GM23338 (cell line): ENCODE measurements around the gene POLE. TPM values are rescaled to one million over a fixed set of nuclear protein-coding genes. Genes with fewer than 3 reads are reported as not detected.

Experiments
- ATAC-seq: fragments of 200-7000 bp; cut with Tn5 transposase; 3 replicates; pipeline ENCODE4 v1.9.1; 2020
- DNase-seq: peaks from one replicate; pipeline ENCODE4 v3.0.0-alpha.2; 2015; ENCODE audit warnings: low spot score
- H2AFZ ChIP-seq: fragments of 200-600 bp; sonication (generic); 2 replicates; pipeline ENCODE4 v1.8.0; 2016; ENCODE audit warnings: antibody characterized with exemption, mild to moderate bottlenecking, moderate library complexity
- H3F3A ChIP-seq: fragments of 200-600 bp; sonication (generic); replicated peaks from 2 replicates; pipeline ENCODE4 v1.8.0; 2017; ENCODE audit warnings: antibody characterized with exemption, mixed run types, low read depth
- H3K27ac ChIP-seq: fragments of 200-600 bp; sonication (generic); 2 replicates; pipeline ENCODE4 v1.6.1; 2016; ENCODE audit warnings: low read depth
- H3K27me3 ChIP-seq: fragments of 200-600 bp; sonication (generic); 2 replicates; pipeline ENCODE4 v1.8.0; 2016; ENCODE audit warnings: mild to moderate bottlenecking, mixed run types, moderate library complexity; ENCODE audit not compliant: insufficient read depth
- H3K36me3 ChIP-seq: fragments of 200-600 bp; sonication (generic); 2 replicates; pipeline ENCODE4 v1.8.0; 2016; ENCODE audit warnings: mild to moderate bottlenecking; ENCODE audit not compliant: insufficient read depth
- H3K4me1 ChIP-seq: fragments of 200-600 bp; sonication (generic); 2 replicates; pipeline ENCODE4 v1.8.0; 2016; ENCODE audit warnings: mild to moderate bottlenecking, moderate library complexity; ENCODE audit not compliant: insufficient read depth
- H3K4me2 ChIP-seq: fragments of 200-600 bp; sonication (generic); 2 replicates; pipeline ENCODE4 v1.7.1; 2017; ENCODE audit warnings: mixed run types
- H3K4me3 ChIP-seq: fragments of 200-600 bp; sonication (generic); 2 replicates; pipeline ENCODE4 v1.6.1; 2016; ENCODE audit warnings: mixed run types
- H3K79me2 ChIP-seq: fragments of 200-600 bp; sonication (generic); replicated peaks from 2 replicates; pipeline ENCODE4 v1.8.0; 2017; ENCODE audit warnings: mild to moderate bottlenecking; ENCODE audit not compliant: insufficient read depth
- H3K9me2 ChIP-seq: fragments of 200-600 bp; sonication (generic); 2 replicates; pipeline ENCODE4 v1.8.0; 2017; ENCODE audit not compliant: insufficient read depth
- H4K20me1 ChIP-seq: fragments of 200-600 bp; sonication (generic); replicated peaks from 2 replicates; pipeline ENCODE4 v1.8.0; 2017; ENCODE audit warnings: mild to moderate bottlenecking; ENCODE audit not compliant: insufficient read depth
- H3K27ac Mint-ChIP-seq: 2 replicates; pipeline ENCODE4 v1.8.0; 2020; ENCODE audit warnings: inconsistent platforms, mild to moderate bottlenecking, moderate library complexity, mixed read lengths
- H3K27me3 Mint-ChIP-seq: 3 replicates; pipeline ENCODE4 v1.8.0; 2022; ENCODE audit warnings: low read depth, mild to moderate bottlenecking, moderate library complexity, mixed read lengths, inconsistent platforms; ENCODE audit not compliant: insufficient read depth, poor library complexity
- H3K36me3 Mint-ChIP-seq: 3 replicates; pipeline ENCODE4 v1.8.0; 2021; ENCODE audit warnings: low read depth, mild to moderate bottlenecking, inconsistent platforms, moderate library complexity, mixed read lengths
- H3K4me1 Mint-ChIP-seq: 3 replicates; pipeline ENCODE4 v1.8.0; 2020; ENCODE audit warnings: mild to moderate bottlenecking, inconsistent platforms, mixed read lengths
- H3K4me3 Mint-ChIP-seq: 3 replicates; pipeline ENCODE4 v1.8.0; 2021; ENCODE audit warnings: moderate library complexity, mild to moderate bottlenecking, inconsistent platforms, mixed read lengths
- H3K9me3 Mint-ChIP-seq: 3 replicates; pipeline ENCODE4 v1.8.0; 2020; ENCODE audit warnings: moderate library complexity, mild to moderate bottlenecking, inconsistent platforms, mixed read lengths
- CTCF ChIP-seq, 2 experiments: fragments of 200-600 bp in 1 of 2; sonication (generic) in 1 of 2; conservative IDR thresholded peaks; 2 replicates each; pipeline versions ENCODE4 v1.5.1 to v1.6.1; 2016 to 2017; ENCODE audit warnings: antibody characterized with exemption in 2 of 2, low read depth in 2 of 2, mild to moderate bottlenecking in 2 of 2, moderate library complexity in 1 of 2
- EZH2phosphoT487 ChIP-seq: fragments of 200-600 bp; sonication (generic); IDR thresholded peaks from one replicate; pipeline ENCODE4 v1.8.1; 2018; ENCODE audit warnings: antibody characterized with exemption; ENCODE audit not compliant: unreplicated experiment
- NANOG ChIP-seq: IDR thresholded peaks from 2 replicates; pipeline ENCODE4 v1.6.1; 2016; ENCODE audit warnings: antibody characterized with exemption, borderline replicate concordance
- STAT1 ChIP-seq: IDR thresholded peaks from one replicate; pipeline ENCODE4 v1.6.1; 2016; ENCODE audit warnings: antibody characterized with exemption; ENCODE audit not compliant: unreplicated experiment
- ZNF114 ChIP-seq: fragments of 250-450 bp; sonication (Bioruptor Pico); IDR thresholded peaks from 2 replicates; pipeline ENCODE4 v1.5.0; 2020; ENCODE audit warnings: mild to moderate bottlenecking, moderate library complexity
- ZNF331 ChIP-seq: fragments of 250-450 bp; sonication (Bioruptor Pico); IDR thresholded peaks from 2 replicates; pipeline ENCODE4 v1.5.0; 2020; ENCODE audit warnings: low read depth, mild to moderate bottlenecking, moderate library complexity
- polyA plus RNA-seq: library from polyadenylated mRNA; unstranded; fragments of >200 nt; fragmentation: Nextera tagmentation; extraction: Ambion mirVana; gene quantifications from 2 replicates; pipeline ENCODE4 v1.2.1, GENCODE V29; 2016
- total RNA-seq: library from RNA; depleted of rRNA; stranded (reverse); fragments of >200 nt; shearing (Covaris generic); gene quantifications from 2 replicates; pipeline ENCODE4 v1.2.3, GENCODE V29; 2014
- TF ChIP-seq, protein P1 (sequence below): IDR thresholded peaks from one replicate; pipeline ENCODE4 v1.6.1; 2018; ENCODE audit warnings: antibody characterized with exemption; ENCODE audit not compliant: unreplicated experiment
- TF ChIP-seq, protein P2 (sequence below): IDR thresholded peaks from 2 replicates; pipeline ENCODE4 v1.6.1; 2016; ENCODE audit warnings: antibody characterized with exemption

Gene POLE
- total and polyA plus RNA-seq, 2 experiments from 2014 or later: 33.6 to 125 TPM

GRCh38 chr12:132641811-132642650 lies 45.1 kb downstream of the POLE start:
- no peak for TF ChIP-seq STAT1
- TF ChIP-seq, protein P1, sequence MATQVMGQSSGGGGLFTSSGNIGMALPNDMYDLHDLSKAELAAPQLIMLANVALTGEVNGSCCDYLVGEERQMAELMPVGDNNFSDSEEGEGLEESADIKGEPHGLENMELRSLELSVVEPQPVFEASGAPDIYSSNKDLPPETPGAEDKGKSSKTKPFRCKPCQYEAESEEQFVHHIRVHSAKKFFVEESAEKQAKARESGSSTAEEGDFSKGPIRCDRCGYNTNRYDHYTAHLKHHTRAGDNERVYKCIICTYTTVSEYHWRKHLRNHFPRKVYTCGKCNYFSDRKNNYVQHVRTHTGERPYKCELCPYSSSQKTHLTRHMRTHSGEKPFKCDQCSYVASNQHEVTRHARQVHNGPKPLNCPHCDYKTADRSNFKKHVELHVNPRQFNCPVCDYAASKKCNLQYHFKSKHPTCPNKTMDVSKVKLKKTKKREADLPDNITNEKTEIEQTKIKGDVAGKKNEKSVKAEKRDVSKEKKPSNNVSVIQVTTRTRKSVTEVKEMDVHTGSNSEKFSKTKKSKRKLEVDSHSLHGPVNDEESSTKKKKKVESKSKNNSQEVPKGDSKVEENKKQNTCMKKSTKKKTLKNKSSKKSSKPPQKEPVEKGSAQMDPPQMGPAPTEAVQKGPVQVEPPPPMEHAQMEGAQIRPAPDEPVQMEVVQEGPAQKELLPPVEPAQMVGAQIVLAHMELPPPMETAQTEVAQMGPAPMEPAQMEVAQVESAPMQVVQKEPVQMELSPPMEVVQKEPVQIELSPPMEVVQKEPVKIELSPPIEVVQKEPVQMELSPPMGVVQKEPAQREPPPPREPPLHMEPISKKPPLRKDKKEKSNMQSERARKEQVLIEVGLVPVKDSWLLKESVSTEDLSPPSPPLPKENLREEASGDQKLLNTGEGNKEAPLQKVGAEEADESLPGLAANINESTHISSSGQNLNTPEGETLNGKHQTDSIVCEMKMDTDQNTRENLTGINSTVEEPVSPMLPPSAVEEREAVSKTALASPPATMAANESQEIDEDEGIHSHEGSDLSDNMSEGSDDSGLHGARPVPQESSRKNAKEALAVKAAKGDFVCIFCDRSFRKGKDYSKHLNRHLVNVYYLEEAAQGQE: no peak
- TF ChIP-seq EZH2phosphoT487: no peak
- TF ChIP-seq NANOG: no peak
- TF ChIP-seq, protein P2, sequence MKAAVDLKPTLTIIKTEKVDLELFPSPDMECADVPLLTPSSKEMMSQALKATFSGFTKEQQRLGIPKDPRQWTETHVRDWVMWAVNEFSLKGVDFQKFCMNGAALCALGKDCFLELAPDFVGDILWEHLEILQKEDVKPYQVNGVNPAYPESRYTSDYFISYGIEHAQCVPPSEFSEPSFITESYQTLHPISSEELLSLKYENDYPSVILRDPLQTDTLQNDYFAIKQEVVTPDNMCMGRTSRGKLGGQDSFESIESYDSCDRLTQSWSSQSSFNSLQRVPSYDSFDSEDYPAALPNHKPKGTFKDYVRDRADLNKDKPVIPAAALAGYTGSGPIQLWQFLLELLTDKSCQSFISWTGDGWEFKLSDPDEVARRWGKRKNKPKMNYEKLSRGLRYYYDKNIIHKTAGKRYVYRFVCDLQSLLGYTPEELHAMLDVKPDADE: no peak
- Mint-ChIP-seq H3K27ac (no peak overlapping the region), H3K4me3 (no peak overlapping the region), H3K4me1 (no peaks in the 10 kb centered on the region), H3K9me3 (no peaks in the 10 kb centered on the region), H3K27me3 (peaks cover 10% of the 10 kb centered on the region), H3K36me3 (peaks cover 78% of the 10 kb centered on the region)
- DNase-seq: no peak
- H3K4me1 ChIP-seq: no peaks in the 10 kb centered on the region
- H3K4me3 ChIP-seq: no peak overlapping the region
- no peaks in the 10 kb centered on the region for H3K79me2 ChIP-seq
- peaks cover 11% of the 10 kb centered on the region; the same call in 1 of the 2 replicates for H3F3A ChIP-seq
- H3K36me3 ChIP-seq: peaks cover 37% of the 10 kb centered on the region
- no peaks in the 10 kb centered on the region for H3K9me2 ChIP-seq
- no peak overlapping the region for H3K4me2 ChIP-seq
- H4K20me1 ChIP-seq: peaks cover 9% of the 10 kb centered on the region
- H3K27ac ChIP-seq: no peak overlapping the region
- no peak overlapping the region for H2AFZ ChIP-seq
- no peaks in the 10 kb centered on the region for H3K27me3 ChIP-seq
- no peak for ATAC-seq

GRCh38 chr12:132640936-132641335 lies 46.2 kb downstream of the POLE start:
- H3K27ac Mint-ChIP-seq: no peak overlapping the region
- DNase-seq (no peak), ATAC-seq (no peak)
- H3K4me1 Mint-ChIP-seq: no peaks in the 10 kb centered on the region
- Histone ChIP-seq H3K79me2 (no peaks in the 10 kb centered on the region), H4K20me1 (peaks cover 14% of the 10 kb centered on the region; the same call in 1 of the 2 replicates), H3K4me2 (no peak overlapping the region), H3K27ac (no peak overlapping the region), H3F3A (peaks cover 11% of the 10 kb centered on the region; the same call in 1 of the 2 replicates), H3K4me1 (no peaks in the 10 kb centered on the region), H3K4me3 (no peak overlapping the region), H2AFZ (no peak overlapping the region), H3K36me3 (peaks cover 27% of the 10 kb centered on the region), H3K9me2 (no peaks in the 10 kb centered on the region), H3K27me3 (no peaks in the 10 kb centered on the region)
- peaks cover 80% of the 10 kb centered on the region for H3K36me3 Mint-ChIP-seq
- H3K9me3 Mint-ChIP-seq: no peaks in the 10 kb centered on the region
- no peak for TF ChIP-seq NANOG
- TF ChIP-seq ZNF331 (CRISPR knock-in tag): no peak
- TF ChIP-seq ZNF114: no peak
- TF ChIP-seq EZH2phosphoT487: no peak
- TF ChIP-seq, protein P1: no peak
- TF ChIP-seq CTCF (conservative IDR thresholded peaks at IDR 0.05; ENCODE audit: low read depth in 2 of 2): no peak
- H3K4me3 Mint-ChIP-seq: no peak overlapping the region
- peaks cover 10% of the 10 kb centered on the region for H3K27me3 Mint-ChIP-seq
